OCI-LY1 (cell line): ENCODE data around the gene PER1.

Experiments used
- H2AFZ ChIP-seq: fragments of 200-600 bp; sonication (generic), shearing (Covaris generic); 2 replicates; pipeline ENCODE4 v1.6.0; 2014; ENCODE audit warnings: antibody characterized with exemption, mild to moderate bottlenecking, low read length
- H3F3A ChIP-seq: fragments of 200-600 bp; sonication (generic), shearing (Covaris generic); 2 replicates; pipeline ENCODE4 v1.6.0; 2014; ENCODE audit warnings: mild to moderate bottlenecking, antibody characterized with exemption, low read length, moderate library complexity; ENCODE audit not compliant: insufficient read depth
- H3K27ac ChIP-seq: fragments of 200-600 bp; sonication (generic); 2 replicates; pipeline ENCODE4 v1.5.1; 2014; ENCODE audit warnings: low read length, mixed run types, mild to moderate bottlenecking, low read depth; ENCODE audit not compliant: poor library complexity, severe bottlenecking
- H3K27me3 ChIP-seq: fragments of 200-600 bp; sonication (generic); 2 replicates; pipeline ENCODE4 v1.6.0; 2014; ENCODE audit warnings: antibody characterized with exemption, mild to moderate bottlenecking, low read length, moderate library complexity; ENCODE audit not compliant: insufficient read depth
- H3K36me3 ChIP-seq: fragments of 200-600 bp; sonication (generic); 2 replicates; pipeline ENCODE4 v1.6.1; 2014; ENCODE audit warnings: mild to moderate bottlenecking, antibody characterized with exemption, low read length, moderate library complexity, mixed read lengths; ENCODE audit not compliant: insufficient read depth
- H3K4me1 ChIP-seq: fragments of 200-600 bp; sonication (generic); 2 replicates; pipeline ENCODE4 v1.5.1; 2014; ENCODE audit warnings: mild to moderate bottlenecking, low read length, moderate library complexity; ENCODE audit not compliant: insufficient read depth, severe bottlenecking
- H3K4me2 ChIP-seq: fragments of 200-600 bp; sonication (generic), shearing (Covaris generic); 2 replicates; pipeline ENCODE4 v1.6.1; 2014; ENCODE audit warnings: low read length
- H3K4me3 ChIP-seq: fragments of 200-600 bp; sonication (generic); 2 replicates; pipeline ENCODE4 v1.5.1; 2014; ENCODE audit warnings: low read length, low read depth, mild to moderate bottlenecking, mixed read lengths; ENCODE audit not compliant: poor library complexity, severe bottlenecking
- H3K79me2 ChIP-seq: fragments of 200-600 bp; shearing (Covaris generic); 2 replicates; pipeline ENCODE4 v1.6.1; 2016; ENCODE audit warnings: mixed run types, low read length, mixed read lengths; ENCODE audit not compliant: insufficient read depth
- H3K9ac ChIP-seq: fragments of 200-600 bp; sonication (generic), shearing (Covaris generic); 2 replicates; pipeline ENCODE4 v1.6.1; 2014; ENCODE audit warnings: mild to moderate bottlenecking, low read length, mixed read lengths
- H3K9me2 ChIP-seq: fragments of 200-600 bp; sonication (generic), shearing (Covaris generic); 2 replicates; pipeline ENCODE4 v1.6.1; 2014; ENCODE audit warnings: low read depth, mild to moderate bottlenecking, low read length, mixed read lengths
- H3K9me3 ChIP-seq: fragments of 200-600 bp; shearing (Covaris generic); 2 replicates; pipeline ENCODE4 v1.6.1; 2014; ENCODE audit warnings: low read length, mixed read lengths
- H4K20me1 ChIP-seq: fragments of 200-600 bp; sonication (generic), shearing (Covaris generic); 2 replicates; pipeline ENCODE4 v1.6.0; 2016; ENCODE audit warnings: mild to moderate bottlenecking, low read length; ENCODE audit not compliant: insufficient read depth
- CTCF ChIP-seq: fragments of 200-600 bp; sonication (generic), shearing (Covaris generic); IDR thresholded peaks from 2 replicates; pipeline ENCODE4 v1.5.1; 2017; ENCODE audit warnings: mild to moderate bottlenecking, antibody characterized with exemption, low read length, moderate library complexity, mixed read lengths
- EZH2 ChIP-seq: fragments of 200-600 bp; sonication (generic), shearing (Covaris generic); IDR thresholded peaks from 2 replicates; pipeline ENCODE4 v1.8.0; 2017; ENCODE audit warnings: borderline replicate concordance, mixed run types, mild to moderate bottlenecking, antibody characterized with exemption, low read length, moderate library complexity, mixed read lengths

PER1 gene

DNA sequence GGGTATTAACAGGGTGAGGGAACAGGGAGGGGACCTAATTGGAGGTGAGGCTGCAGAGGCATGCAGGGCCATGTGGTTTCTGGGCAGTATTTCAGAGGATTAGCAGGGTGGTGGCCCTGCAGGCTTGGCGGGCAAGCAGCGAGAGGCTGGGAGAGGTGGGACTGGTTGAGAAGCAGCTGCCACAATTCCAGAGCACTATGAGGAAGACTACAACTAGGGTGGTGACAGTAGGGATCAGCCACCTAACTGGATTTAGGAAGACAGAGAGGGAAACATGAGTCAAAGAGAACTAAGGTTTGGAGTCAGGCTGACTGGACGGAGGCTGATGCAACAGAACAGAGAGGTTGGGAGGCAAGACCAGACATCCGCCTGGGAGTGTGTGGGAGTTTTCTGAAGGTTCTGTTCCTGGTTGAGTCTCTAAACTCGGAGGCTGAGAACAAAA is 46.2 kb downstream of the PER1 start:
- Histone ChIP-seq H3K27ac (no peak overlapping the region), H3K36me3 (no peaks in the 10 kb centered on the region), H3F3A (no peaks in the 10 kb centered on the region), H3K4me3 (no peak overlapping the region), H3K9ac (no peak overlapping the region), H3K4me2 (no peak overlapping the region), H3K27me3 (no peaks in the 10 kb centered on the region; the same call in 1 of the 2 replicates), H3K4me1 (peaks cover 6% of the 10 kb centered on the region), H3K79me2 (no peaks in the 10 kb centered on the region), H3K9me3 (no peaks in the 10 kb centered on the region), H3K9me2 (no peaks in the 10 kb centered on the region), H4K20me1 (no peaks in the 10 kb centered on the region), H2AFZ (no peak overlapping the region)
- TF ChIP-seq EZH2 (no peak), CTCF (no peak)

DNA sequence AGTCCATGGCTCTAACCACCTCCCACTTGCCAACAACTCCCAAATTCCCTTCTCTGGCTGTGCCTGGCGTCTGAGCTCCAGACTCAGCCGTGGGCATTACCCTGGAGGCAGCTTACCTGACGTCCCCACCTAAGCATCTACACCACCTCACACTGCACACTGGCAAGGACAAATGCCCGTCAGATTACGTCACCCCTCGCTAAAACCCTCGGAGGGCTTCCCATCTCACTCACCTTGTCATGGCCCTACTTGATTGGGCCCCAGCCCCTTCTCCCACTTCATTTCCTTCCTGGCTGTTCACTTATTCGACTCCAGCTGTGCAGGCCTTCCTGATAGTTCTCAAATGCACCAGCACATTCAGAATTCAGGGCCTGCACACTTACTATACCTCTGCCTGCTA is 47.3 kb downstream of the PER1 start:
- Histone ChIP-seq H3K9ac (no peak overlapping the region), H4K20me1 (no peaks in the 10 kb centered on the region), H3K36me3 (no peaks in the 10 kb centered on the region), H3F3A (no peaks in the 10 kb centered on the region), H3K9me2 (no peaks in the 10 kb centered on the region), H3K79me2 (no peaks in the 10 kb centered on the region), H3K27me3 (no peaks in the 10 kb centered on the region; the same call in 1 of the 2 replicates), H2AFZ (no peak overlapping the region), H3K27ac (no peak overlapping the region), H3K4me1 (peaks cover 3% of the 10 kb centered on the region), H3K4me3 (no peak overlapping the region), H3K4me2 (no peak overlapping the region), H3K9me3 (no peaks in the 10 kb centered on the region)
- TF ChIP-seq EZH2 = no peak
- TF ChIP-seq CTCF = no peak

DNA sequence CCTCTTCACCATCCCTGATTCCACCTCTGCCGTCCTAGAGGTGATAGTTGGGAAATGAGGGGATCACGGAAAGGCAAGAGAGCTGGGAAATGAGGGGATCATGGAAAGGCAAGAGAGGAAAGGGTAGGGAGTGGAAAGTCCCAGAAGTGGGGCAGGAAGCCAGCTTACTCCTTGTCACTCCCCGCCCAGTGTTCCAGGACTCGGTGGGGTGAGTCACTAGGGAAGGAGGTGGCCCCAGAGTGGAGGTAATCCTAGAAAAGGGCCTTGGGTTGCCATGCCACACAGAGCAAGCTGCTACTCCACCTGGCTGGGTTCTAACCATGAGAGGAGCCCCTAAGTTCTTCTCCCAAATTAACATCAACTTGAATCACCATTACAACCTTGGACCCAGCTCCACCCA is 48.7 kb downstream of the PER1 start:
- no peak overlapping the region for H3K9ac ChIP-seq
- no peaks in the 10 kb centered on the region for H3K79me2 ChIP-seq
- no peaks in the 10 kb centered on the region for H4K20me1 ChIP-seq
- no peak overlapping the region for H3K27ac ChIP-seq
- no peaks in the 10 kb centered on the region for H3K36me3 ChIP-seq
- no peaks in the 10 kb centered on the region for H3K9me3 ChIP-seq
- no peaks in the 10 kb centered on the region for H3F3A ChIP-seq
- H3K4me1 ChIP-seq = no peaks in the 10 kb centered on the region
- no peak overlapping the region for H3K4me2 ChIP-seq
- H3K4me3 ChIP-seq = no peak overlapping the region
- no peaks in the 10 kb centered on the region for H3K9me2 ChIP-seq
- H2AFZ ChIP-seq = no peak overlapping the region
- TF ChIP-seq CTCF = no peak
- TF ChIP-seq EZH2 = no peak
- H3K27me3 ChIP-seq = no peaks in the 10 kb centered on the region
